HT-29 (cell line): ENCODE measurements around the gene GABRG1. TPM values are rescaled to one million over a fixed set of nuclear protein-coding genes. Genes with fewer than 3 reads are reported as not detected.

Experiments
- DNase-seq: peaks from one replicate; pipeline ENCODE4 v3.0.0-alpha.2; 2015; ENCODE audit warnings: low spot score
- total RNA-seq: library from RNA; depleted of rRNA; stranded (reverse); fragments of >200 nt; shearing (Covaris generic); gene quantifications from 2 replicates; pipeline ENCODE4 v1.2.3, GENCODE V29; 2014; rRNA removed

GABRG1 gene
- not detected in 2 replicates for total RNA-seq

GRCh38 chr4:46123913-46124755, at the start of gene GABRG1:
Gene GABRG1 (minus strand): TSS chr4:46124054. CDS start chr4:46123913, 141 bp downstream.
- DNase-seq: no peak

- DNase-seq: no peak
These were observed 23.1 kb upstream of the GABRG1 start for GRCh38 chr4:46146993-46147392.

DNA sequence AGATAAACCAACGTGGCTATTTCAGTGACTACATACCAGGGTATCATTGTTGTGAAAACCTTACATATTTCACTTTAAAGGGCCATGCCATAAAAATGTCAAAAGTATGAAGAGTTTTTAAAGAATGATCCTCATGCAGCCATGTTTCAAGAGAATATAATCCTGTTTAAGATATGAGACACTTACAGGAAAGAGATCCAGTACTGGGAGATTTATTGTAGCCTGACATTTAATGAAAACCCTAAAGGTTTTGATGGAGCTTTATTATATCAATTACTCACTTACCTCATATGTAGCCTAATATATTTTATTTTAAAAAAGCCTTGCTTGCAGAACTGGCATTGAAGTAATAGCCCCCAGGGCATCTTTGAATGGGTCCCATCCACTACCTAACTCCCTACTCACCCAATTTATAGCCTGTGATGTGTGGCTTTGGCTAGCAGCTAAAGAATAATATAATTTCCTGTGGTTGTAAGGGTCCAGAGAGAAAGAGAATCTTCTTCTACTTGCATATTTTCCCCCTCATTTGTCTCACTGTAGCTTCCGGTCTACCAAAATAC, 7.7 kb upstream of the GABRG1 start:
- no peak for DNase-seq

GRCh38 chr4:46124773-46125413, 1.0 kb upstream of the GABRG1 start:
- no peak for DNase-seq

- no peak for DNase-seq
These were observed 42.2 kb downstream of the GABRG1 start for GRCh38 chr4:46081674-46082073.

DNA sequence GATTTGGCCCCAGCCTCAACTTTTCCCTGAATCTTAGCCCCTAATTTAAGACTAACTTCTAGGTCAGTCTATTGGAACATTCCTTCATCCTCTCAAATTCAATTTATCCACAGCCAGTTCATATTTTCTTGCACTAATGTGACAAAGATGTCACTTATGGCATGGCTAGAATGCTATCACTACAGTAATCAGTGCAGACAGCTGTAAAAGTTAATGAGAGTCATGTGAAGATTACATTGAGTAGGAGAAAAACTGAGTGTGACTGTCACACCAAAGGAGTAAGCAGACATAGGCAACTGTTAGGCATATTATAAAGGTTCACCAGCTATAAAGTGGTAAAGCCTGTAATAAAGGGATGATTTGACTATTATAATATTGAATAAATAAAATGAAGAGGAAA, 42.6 kb downstream of the GABRG1 start:
- DNase-seq: no peak

- DNase-seq: no peak
These were observed 50.1 kb downstream of the GABRG1 start for GRCh38 chr4:46073778-46074177.

- no peak for DNase-seq
These were observed 72.5 kb downstream of the GABRG1 start for GRCh38 chr4:46051392-46051791.

DNA sequence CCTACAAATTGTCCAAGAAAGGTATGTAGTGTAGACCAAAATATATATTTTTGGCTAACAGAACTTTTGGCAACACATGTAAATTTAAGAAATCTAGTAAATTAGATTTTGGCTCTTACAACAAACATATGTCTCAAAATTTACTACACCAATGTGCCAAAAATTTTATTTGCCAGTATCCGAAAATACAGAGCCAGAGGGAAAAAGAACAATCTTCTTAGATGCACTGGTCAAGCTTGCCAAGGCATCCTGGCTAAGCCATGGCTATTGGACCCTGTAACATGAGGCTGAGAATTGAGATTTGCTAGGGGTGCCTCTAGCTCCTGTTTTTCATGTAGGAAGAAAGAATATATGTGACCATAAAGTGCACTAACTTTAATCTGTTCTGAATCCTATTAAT, 91.8 kb downstream of the GABRG1 start:
- DNase-seq: no peak

GRCh38 chr4:46016306-46016705, 107.5 kb downstream of the GABRG1 start:
- DNase-seq: peak; percentile 4

GRCh38 chr4:45992728-45993127, 131.1 kb downstream of the GABRG1 start:
- no peak for DNase-seq

GRCh38 chr4:45989775-45990174, 134.1 kb downstream of the GABRG1 start:
- no peak for DNase-seq

- DNase-seq: no peak
These were observed 136.0 kb downstream of the GABRG1 start for GRCh38 chr4:45987858-45988257.
